Mucosa of stomach (tissue), 1 donor: ENCODE results near the gene TBL1X.

Experiments
- H3K27me3 ChIP-seq: one replicate; pipeline ENCODE4 v1.7.0; 2013; ENCODE audit warnings: mild to moderate bottlenecking, low read length; ENCODE audit not compliant: control insufficient read depth, insufficient read depth
- H3K36me3 ChIP-seq: one replicate; pipeline ENCODE4 v1.7.0; 2013; ENCODE audit warnings: low read length; ENCODE audit not compliant: control insufficient read depth, insufficient read depth
- H3K4me1 ChIP-seq: one replicate; pipeline ENCODE4 v1.7.0; 2013; ENCODE audit warnings: mild to moderate bottlenecking, low read length; ENCODE audit not compliant: control insufficient read depth, insufficient read depth
- H3K4me3 ChIP-seq: one replicate; pipeline ENCODE4 v1.7.0; 2013; ENCODE audit warnings: low read length
- H3K9ac ChIP-seq: one replicate; pipeline ENCODE4 v1.7.0; 2013; ENCODE audit warnings: mild to moderate bottlenecking, low read length, moderate library complexity
- H3K9me3 ChIP-seq: one replicate; pipeline ENCODE4 v1.7.0; 2013; ENCODE audit warnings: mild to moderate bottlenecking, low read length, moderate library complexity; ENCODE audit not compliant: control insufficient read depth
- donor health status: Pancreatic carcinoma.

Gene TBL1X

GRCh38 chrX:9626379-9626778, 161.5 kb downstream of the TBL1X start:
- Histone ChIP-seq H3K4me3 (no peak overlapping the region), H3K9ac (no peak overlapping the region), H3K27me3 (no peaks in the 10 kb centered on the region)

GRCh38 chrX:9627922-9628321, 163.1 kb downstream of the TBL1X start:
- H3K36me3 ChIP-seq = no peaks in the 10 kb centered on the region
- H3K4me3 ChIP-seq = no peak overlapping the region
- no peaks in the 10 kb centered on the region for H3K9me3 ChIP-seq
- no peaks in the 10 kb centered on the region for H3K27me3 ChIP-seq
- H3K4me1 ChIP-seq = no peaks in the 10 kb centered on the region
- no peak overlapping the region for H3K9ac ChIP-seq

More at GRCh38 chrX:9626379-9626778, 161.5 kb downstream of the TBL1X start:
- Histone ChIP-seq H3K36me3 (no peaks in the 10 kb centered on the region), H3K4me1 (no peaks in the 10 kb centered on the region), H3K9me3 (no peaks in the 10 kb centered on the region)

DNA sequence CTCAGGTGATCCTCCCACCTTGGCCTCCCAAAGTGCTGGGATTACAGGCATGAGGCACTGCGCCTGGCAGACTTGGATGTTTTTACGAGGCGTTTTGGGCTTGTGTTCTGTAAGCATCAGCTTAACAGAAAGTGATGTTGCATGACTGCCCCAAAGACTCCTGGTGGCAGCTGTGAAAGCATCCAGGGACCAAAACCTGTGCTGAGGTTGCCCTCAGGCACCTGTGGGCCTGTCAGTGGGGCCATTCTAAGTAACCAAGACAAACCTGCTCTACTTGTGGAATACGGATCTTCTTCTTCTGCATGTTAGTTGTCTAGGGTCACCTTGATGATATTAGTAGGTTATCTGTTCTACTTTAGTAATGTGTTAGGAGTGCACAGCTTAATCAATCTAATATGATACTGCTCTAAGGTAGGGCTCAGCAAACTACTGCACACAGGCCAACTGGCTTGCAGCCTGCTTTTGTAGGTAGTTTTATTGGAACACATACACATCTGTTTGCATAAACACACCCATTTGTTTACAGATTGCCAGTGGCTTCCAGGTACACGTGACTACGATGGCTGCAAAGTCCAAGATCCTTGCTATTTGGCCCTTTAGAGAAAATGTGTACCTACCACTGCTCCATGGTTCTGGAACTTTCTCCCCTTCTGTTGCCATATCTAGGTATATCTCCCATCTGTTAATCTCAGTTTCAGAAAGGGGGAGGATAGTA, 164.1 kb downstream of the TBL1X start:
- Histone ChIP-seq H3K36me3 (no peaks in the 10 kb centered on the region), H3K9me3 (no peaks in the 10 kb centered on the region), H3K4me1 (no peaks in the 10 kb centered on the region), H3K9ac (no peak overlapping the region), H3K27me3 (no peaks in the 10 kb centered on the region), H3K4me3 (no peak overlapping the region)

DNA sequence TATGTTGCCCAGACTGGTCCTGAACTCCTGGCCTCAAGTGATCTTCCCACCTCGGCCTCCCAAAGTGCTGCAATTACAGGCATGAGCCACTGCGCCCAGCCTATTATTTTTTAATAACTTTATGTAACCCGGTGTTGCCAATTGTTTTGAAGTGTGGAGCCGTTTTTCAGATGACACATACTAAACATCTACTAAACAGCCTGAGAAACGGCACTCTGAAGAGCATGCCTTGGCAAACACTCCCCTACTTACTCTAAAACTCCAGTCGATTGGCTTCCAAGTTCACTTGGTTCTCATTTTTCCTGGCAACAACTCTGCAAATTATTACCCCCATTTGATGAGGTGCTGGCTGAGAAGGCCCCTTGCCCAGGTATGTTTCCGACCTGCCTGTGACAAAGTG, 169.7 kb downstream of the TBL1X start:
- Histone ChIP-seq H3K36me3 (no peaks in the 10 kb centered on the region), H3K9ac (no peak overlapping the region), H3K27me3 (no peaks in the 10 kb centered on the region), H3K9me3 (no peaks in the 10 kb centered on the region), H3K4me1 (no peaks in the 10 kb centered on the region), H3K4me3 (no peak overlapping the region)

DNA sequence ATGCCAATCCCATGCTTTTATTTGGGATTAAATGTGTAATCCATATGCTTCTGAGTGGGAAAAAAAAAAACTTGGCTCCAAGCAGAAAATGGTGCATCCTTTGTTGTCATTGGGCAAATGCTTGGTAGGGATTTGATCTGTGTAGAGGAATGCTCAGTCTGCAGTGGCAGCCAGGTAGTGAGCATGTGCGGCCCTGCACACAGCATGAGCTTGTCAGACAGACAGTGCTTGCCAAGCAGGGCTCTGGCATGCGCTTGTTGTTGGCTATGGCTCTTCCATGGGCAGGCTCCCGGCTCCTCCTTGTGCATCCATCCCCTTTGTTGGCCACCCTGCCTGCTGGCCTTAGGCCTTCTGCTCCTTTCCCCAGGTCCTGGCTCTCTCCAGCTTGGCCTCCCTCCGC, 170.5 kb downstream of the TBL1X start:
- no peaks in the 10 kb centered on the region for H3K9me3 ChIP-seq
- H3K4me1 ChIP-seq = no peaks in the 10 kb centered on the region
- H3K4me3 ChIP-seq = no peak overlapping the region
- no peak overlapping the region for H3K9ac ChIP-seq
- no peaks in the 10 kb centered on the region for H3K36me3 ChIP-seq
- no peaks in the 10 kb centered on the region for H3K27me3 ChIP-seq

- no peaks in the 10 kb centered on the region for H3K9me3 ChIP-seq
- no peak overlapping the region for H3K9ac ChIP-seq
- no peaks in the 10 kb centered on the region for H3K4me1 ChIP-seq
- no peak overlapping the region for H3K4me3 ChIP-seq
- H3K36me3 ChIP-seq = no peaks in the 10 kb centered on the region
- H3K27me3 ChIP-seq = no peaks in the 10 kb centered on the region
Measured at GRCh38 chrX:9635803-9636202, 170.9 kb downstream of the TBL1X start.

GRCh38 chrX:9638871-9639270, 174.0 kb downstream of the TBL1X start:
- H3K27me3 ChIP-seq = no peaks in the 10 kb centered on the region
- H3K9ac ChIP-seq = no peak overlapping the region
- H3K9me3 ChIP-seq = no peaks in the 10 kb centered on the region
- no peaks in the 10 kb centered on the region for H3K36me3 ChIP-seq
- no peaks in the 10 kb centered on the region for H3K4me1 ChIP-seq
- no peak overlapping the region for H3K4me3 ChIP-seq

- no peaks in the 10 kb centered on the region for H3K36me3 ChIP-seq
- H3K9ac ChIP-seq = no peak overlapping the region
- H3K9me3 ChIP-seq = no peaks in the 10 kb centered on the region
- H3K4me3 ChIP-seq = no peak overlapping the region
- H3K4me1 ChIP-seq = no peaks in the 10 kb centered on the region
- H3K27me3 ChIP-seq = no peaks in the 10 kb centered on the region
Measured at GRCh38 chrX:9642270-9642995, 177.6 kb downstream of the TBL1X start.

DNA sequence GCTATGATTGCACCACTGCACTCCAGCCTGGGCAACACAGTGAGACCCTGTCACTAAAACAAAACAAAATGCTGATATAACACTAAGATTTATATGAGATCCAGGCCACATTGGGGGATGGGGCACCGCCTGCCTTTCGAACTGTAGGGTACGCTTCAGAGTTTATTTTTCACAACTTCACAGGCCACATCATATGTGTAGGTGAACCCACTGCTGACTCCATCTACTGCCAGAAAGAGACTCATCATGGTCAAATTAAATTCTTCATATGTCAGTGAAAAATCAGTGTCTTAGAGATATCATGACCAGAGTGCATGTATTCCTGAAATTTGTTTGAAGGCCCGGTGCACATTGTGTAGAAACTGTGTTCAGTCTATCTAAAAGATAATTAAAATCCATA, 178.9 kb downstream of the TBL1X start:
- Histone ChIP-seq H3K9ac (no peak overlapping the region), H3K27me3 (no peaks in the 10 kb centered on the region), H3K9me3 (no peaks in the 10 kb centered on the region), H3K36me3 (no peaks in the 10 kb centered on the region), H3K4me3 (no peak overlapping the region), H3K4me1 (no peaks in the 10 kb centered on the region)

- Histone ChIP-seq H3K27me3 (no peaks in the 10 kb centered on the region), H3K9me3 (no peaks in the 10 kb centered on the region), H3K36me3 (no peaks in the 10 kb centered on the region), H3K4me1 (no peaks in the 10 kb centered on the region), H3K9ac (no peak overlapping the region), H3K4me3 (no peak overlapping the region)
Measured at GRCh38 chrX:9644335-9644734, 179.5 kb downstream of the TBL1X start.

GRCh38 chrX:9646471-9647224, 181.8 kb downstream of the TBL1X start:
- no peaks in the 10 kb centered on the region for H3K27me3 ChIP-seq
- no peak overlapping the region for H3K4me3 ChIP-seq
- no peak overlapping the region for H3K9ac ChIP-seq
- H3K4me1 ChIP-seq = no peaks in the 10 kb centered on the region
- no peaks in the 10 kb centered on the region for H3K9me3 ChIP-seq
- no peaks in the 10 kb centered on the region for H3K36me3 ChIP-seq

DNA sequence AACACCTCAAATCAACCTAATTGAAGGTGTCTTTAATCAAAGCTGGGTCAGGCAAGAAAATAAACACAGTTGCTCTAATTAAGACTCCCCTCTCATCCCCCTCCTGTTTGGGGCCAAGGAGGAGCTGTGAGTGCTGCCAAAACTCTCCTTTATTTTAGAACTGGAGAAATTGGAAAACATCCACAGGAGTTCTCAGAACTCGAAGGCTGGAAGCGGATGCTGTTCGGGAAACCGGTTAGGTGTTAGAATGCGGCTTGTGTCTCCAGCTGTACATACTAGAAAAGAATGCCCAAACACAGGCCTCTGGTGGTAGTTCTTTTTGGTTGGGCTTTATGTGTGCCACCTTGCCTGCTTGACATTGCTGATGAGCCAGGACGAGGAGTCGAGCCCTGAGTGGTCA, 182.6 kb downstream of the TBL1X start:
- Histone ChIP-seq H3K27me3 (no peaks in the 10 kb centered on the region), H3K36me3 (no peaks in the 10 kb centered on the region), H3K4me1 (no peaks in the 10 kb centered on the region)

More for the DNA sequence above, 182.6 kb downstream of the TBL1X start:
- Histone ChIP-seq H3K9ac (no peak overlapping the region), H3K9me3 (no peaks in the 10 kb centered on the region), H3K4me3 (no peak overlapping the region)
